HepG2 (cell line): Measurements from ENCODE around the gene LANCL2.

Source experiments
- BRCA1 ChIP-seq: sonication (generic); formaldehyde crosslinking; IDR thresholded peaks from 2 replicates; pipeline ENCODE4 v1.4.0; 2020; ENCODE audit warnings: missing genetic modification reagents
- CREB1 ChIP-seq, 2 experiments: fragments of 450-650 bp in 1 of 2; IDR thresholded peaks; 2 replicates each; pipeline ENCODE4 v1.6.1; 2016 to 2017; ENCODE audit warnings: control low read depth in 1 of 2, mild to moderate bottlenecking in 1 of 2, missing compliant biosample characterization in 1 of 2, missing genetic modification characterization in 1 of 2
- CTCF ChIP-seq: sonication (generic); formaldehyde crosslinking; IDR thresholded peaks from 2 replicates; pipeline ENCODE4 v1.5.0; 2020; ENCODE audit warnings: mild to moderate bottlenecking, missing genetic modification reagents, moderate library complexity
- POGK ChIP-seq: sonication (generic); formaldehyde crosslinking; conservative IDR thresholded peaks from 2 replicates; pipeline ENCODE4 v1.8.0; 2022; ENCODE audit warnings: mild to moderate bottlenecking, moderate library complexity, missing genetic modification reagents
- SOX6 ChIP-seq, 2 experiments: fragments of 450-650 bp in 1 of 2; sonication (generic) in 1 of 2; formaldehyde crosslinking in 1 of 2; IDR thresholded peaks; 2 replicates each; pipeline versions ENCODE4 v1.4.0 to v1.6.1; 2017 to 2020; ENCODE audit warnings: antibody characterized with exemption in 1 of 2, mild to moderate bottlenecking in 1 of 2, missing genetic modification reagents in 1 of 2
- TF ChIP-seq, protein P1 (sequence below): sonication (generic); formaldehyde crosslinking; IDR thresholded peaks from 2 replicates; pipeline ENCODE4 v1.4.0; 2020; ENCODE audit warnings: missing genetic modification reagents
- TF ChIP-seq, protein P2 (sequence below): sonication (generic); formaldehyde crosslinking; IDR thresholded peaks from 2 replicates; pipeline ENCODE4 v1.5.1; 2020; ENCODE audit warnings: missing genetic modification reagents, mild to moderate bottlenecking, borderline replicate concordance

- no peak for TF ChIP-seq BRCA1 (CRISPR knock-in tag)
- no peak for TF ChIP-seq CREB1 (IDR thresholded peaks at IDR 0.05)
- TF ChIP-seq CREB1 (CRISPR knock-in tag; IDR thresholded peaks at IDR 0.05) = no peak
- TF ChIP-seq POGK (CRISPR knock-in tag) = no peak
- no peak for TF ChIP-seq SOX6 (IDR thresholded peaks at IDR 0.05)
- TF ChIP-seq SOX6 (CRISPR knock-in tag; IDR thresholded peaks at IDR 0.05) = no peak
- no peak for TF ChIP-seq CTCF (CRISPR knock-in tag)
- TF ChIP-seq, protein P1, sequence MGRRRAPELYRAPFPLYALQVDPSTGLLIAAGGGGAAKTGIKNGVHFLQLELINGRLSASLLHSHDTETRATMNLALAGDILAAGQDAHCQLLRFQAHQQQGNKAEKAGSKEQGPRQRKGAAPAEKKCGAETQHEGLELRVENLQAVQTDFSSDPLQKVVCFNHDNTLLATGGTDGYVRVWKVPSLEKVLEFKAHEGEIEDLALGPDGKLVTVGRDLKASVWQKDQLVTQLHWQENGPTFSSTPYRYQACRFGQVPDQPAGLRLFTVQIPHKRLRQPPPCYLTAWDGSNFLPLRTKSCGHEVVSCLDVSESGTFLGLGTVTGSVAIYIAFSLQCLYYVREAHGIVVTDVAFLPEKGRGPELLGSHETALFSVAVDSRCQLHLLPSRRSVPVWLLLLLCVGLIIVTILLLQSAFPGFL (CRISPR knock-in tag) = no peak
- TF ChIP-seq, protein P2, sequence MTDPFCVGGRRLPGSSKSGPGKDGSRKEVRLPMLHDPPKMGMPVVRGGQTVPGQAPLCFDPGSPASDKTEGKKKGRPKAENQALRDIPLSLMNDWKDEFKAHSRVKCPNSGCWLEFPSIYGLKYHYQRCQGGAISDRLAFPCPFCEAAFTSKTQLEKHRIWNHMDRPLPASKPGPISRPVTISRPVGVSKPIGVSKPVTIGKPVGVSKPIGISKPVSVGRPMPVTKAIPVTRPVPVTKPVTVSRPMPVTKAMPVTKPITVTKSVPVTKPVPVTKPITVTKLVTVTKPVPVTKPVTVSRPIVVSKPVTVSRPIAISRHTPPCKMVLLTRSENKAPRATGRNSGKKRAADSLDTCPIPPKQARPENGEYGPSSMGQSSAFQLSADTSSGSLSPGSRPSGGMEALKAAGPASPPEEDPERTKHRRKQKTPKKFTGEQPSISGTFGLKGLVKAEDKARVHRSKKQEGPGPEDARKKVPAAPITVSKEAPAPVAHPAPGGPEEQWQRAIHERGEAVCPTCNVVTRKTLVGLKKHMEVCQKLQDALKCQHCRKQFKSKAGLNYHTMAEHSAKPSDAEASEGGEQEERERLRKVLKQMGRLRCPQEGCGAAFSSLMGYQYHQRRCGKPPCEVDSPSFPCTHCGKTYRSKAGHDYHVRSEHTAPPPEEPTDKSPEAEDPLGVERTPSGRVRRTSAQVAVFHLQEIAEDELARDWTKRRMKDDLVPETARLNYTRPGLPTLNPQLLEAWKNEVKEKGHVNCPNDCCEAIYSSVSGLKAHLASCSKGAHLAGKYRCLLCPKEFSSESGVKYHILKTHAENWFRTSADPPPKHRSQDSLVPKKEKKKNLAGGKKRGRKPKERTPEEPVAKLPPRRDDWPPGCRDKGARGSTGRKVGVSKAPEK (CRISPR knock-in tag) = no peak
Measured at GRCh38 chr7:55325371-55325792, 39.8 kb upstream of the LANCL2 start.
